Keratinocyte (primary cell): ENCODE measurements around the gene HLA-DPA1.

Source experiments
- EZH2 ChIP-seq: IDR thresholded peaks from one replicate; pipeline ENCODE4 v1.6.1; 2012; ENCODE audit warnings: inconsistent platforms, mild to moderate bottlenecking, low read length, moderate library complexity
- TF ChIP-seq, protein P1 (sequence below), 3 experiments: IDR thresholded peaks in 1 of 3; conservative IDR thresholded peaks in 1 of 3; optimal IDR thresholded peaks in 1 of 3; 2 replicates in 2 of 3; 3 replicates in 1 of 3; pipeline versions ENCODE3 to v1.5.1; 2011; ENCODE audit warnings: low read length in 3 of 3, mild to moderate bottlenecking in 3 of 3, moderate library complexity in 2 of 3, control low read depth in 1 of 3, inconsistent platforms in 1 of 3; ENCODE audit not compliant: insufficient read depth in 2 of 3; ENCODE audit errors: extremely low read depth in 1 of 3

DNA sequence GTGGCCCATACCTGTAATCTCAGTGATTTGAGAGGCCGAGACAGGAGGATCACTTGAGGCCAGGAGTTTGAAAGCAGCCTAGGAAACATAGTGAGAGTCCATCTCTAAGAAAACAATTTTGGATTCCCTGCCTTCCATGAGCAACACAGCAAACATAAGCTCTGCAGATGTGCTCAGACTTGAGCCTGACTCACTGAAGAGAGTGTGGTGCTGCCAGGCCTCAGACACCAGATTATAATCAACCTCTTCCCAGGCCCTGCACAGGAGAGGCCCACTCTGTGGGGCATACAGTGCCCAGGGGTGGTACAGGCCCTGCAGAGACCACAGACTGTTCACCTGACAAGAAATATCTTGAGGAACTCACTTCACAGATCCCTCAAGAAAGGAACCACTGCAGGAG lies 22.2 kb upstream of the HLA-DPA1 start:
- TF ChIP-seq, protein P1, sequence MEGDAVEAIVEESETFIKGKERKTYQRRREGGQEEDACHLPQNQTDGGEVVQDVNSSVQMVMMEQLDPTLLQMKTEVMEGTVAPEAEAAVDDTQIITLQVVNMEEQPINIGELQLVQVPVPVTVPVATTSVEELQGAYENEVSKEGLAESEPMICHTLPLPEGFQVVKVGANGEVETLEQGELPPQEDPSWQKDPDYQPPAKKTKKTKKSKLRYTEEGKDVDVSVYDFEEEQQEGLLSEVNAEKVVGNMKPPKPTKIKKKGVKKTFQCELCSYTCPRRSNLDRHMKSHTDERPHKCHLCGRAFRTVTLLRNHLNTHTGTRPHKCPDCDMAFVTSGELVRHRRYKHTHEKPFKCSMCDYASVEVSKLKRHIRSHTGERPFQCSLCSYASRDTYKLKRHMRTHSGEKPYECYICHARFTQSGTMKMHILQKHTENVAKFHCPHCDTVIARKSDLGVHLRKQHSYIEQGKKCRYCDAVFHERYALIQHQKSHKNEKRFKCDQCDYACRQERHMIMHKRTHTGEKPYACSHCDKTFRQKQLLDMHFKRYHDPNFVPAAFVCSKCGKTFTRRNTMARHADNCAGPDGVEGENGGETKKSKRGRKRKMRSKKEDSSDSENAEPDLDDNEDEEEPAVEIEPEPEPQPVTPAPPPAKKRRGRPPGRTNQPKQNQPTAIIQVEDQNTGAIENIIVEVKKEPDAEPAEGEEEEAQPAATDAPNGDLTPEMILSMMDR (optimal IDR thresholded peaks at IDR 0.05 in 1 of 3, IDR thresholded peaks at IDR 0.05 in 1 of 3, conservative IDR thresholded peaks at IDR 0.05 in 1 of 3; ENCODE audit: extremely low read depth in 1 of 3, insufficient read depth in 2 of 3, low read length in 3 of 3) = no peak
- no peak for TF ChIP-seq EZH2
